Left lung (tissue), 10 donors: ENCODE data around the gene TRPM1. TPM values are rescaled to one million over a fixed set of nuclear protein-coding genes. Genes with fewer than 3 reads are reported as not detected.

Source experiments
- ATAC-seq: fragments of 200-7000 bp; cut with Tn5 transposase; one replicate; pipeline ENCODE4 v1.9.1; 2020; ENCODE audit warnings: moderate library complexity
- DNase-seq, 4 donors: peaks; one replicate each; pipeline ENCODE4 v3.0.0-alpha.2; 2013 to 2020
- H3K27ac ChIP-seq, 2 donors: fragments of 200-600 bp; sonication (generic) in 1 of 2; one replicate each; pipeline versions ENCODE4 v1.5.0 to v1.8.0; 2020 to 2021
- H3K27me3 ChIP-seq, 2 donors: fragments of 200-600 bp; sonication (generic) in 1 of 2; one replicate each; pipeline versions ENCODE4 v1.5.0 to v1.8.0; 2020 to 2021
- H3K36me3 ChIP-seq, 2 donors: fragments of 200-600 bp; sonication (generic) in 1 of 2; one replicate each; pipeline versions ENCODE4 v1.5.0 to v1.8.0; 2020 to 2021
- H3K4me1 ChIP-seq, 2 donors: fragments of 200-600 bp; one replicate each; pipeline ENCODE4 v1.8.0; 2021
- H3K4me3 ChIP-seq, 2 donors: fragments of 200-600 bp; sonication (generic) in 1 of 2; one replicate each; pipeline versions ENCODE4 v1.5.0 to v1.8.0; 2020 to 2021; ENCODE audit warnings: mild to moderate bottlenecking in 1 of 2
- H3K9me3 ChIP-seq, 2 donors: fragments of 200-600 bp; sonication (generic) in 1 of 2; one replicate each; pipeline versions ENCODE4 v1.5.0 to v1.8.0; 2020 to 2021
- intact Hi-C, 2 donors: fragments of 100-400 bp; cut with DNase I; formaldehyde crosslinking; loops; one replicate each; pipeline versions ENCODE4 v1.11.2 to v1.14.2; 2022
- polyA plus RNA-seq, 6 donors: library from polyadenylated mRNA; unstranded; fragments of 120-200 nt; gene quantifications; one replicate each; pipeline ENCODE4 v1.2.1, GENCODE V29; 2013; ENCODE audit not compliant: insufficient read length in 6 of 6
- total RNA-seq, 2 donors: library from RNA; stranded (reverse); fragmentation: NEBNext Ultra II Directional; extraction: Animal tissue kit (Norgen Biotek cat#: 25700); gene quantifications; one replicate each; pipeline ENCODE4 v1.2.1, GENCODE V29; 2021
- TF ChIP-seq, protein P1 (sequence below), 2 donors: fragments of 200-600 bp; sonication (generic) in 1 of 2; IDR thresholded peaks; one replicate each; pipeline versions ENCODE4 v1.5.0 to v1.8.0; 2021; ENCODE audit warnings: antibody characterized with exemption in 2 of 2
- donor health status: DM: no; HTN: yes; CAD: no.
- donor health status: DM: no; HTN: no; CAD: no.

TRPM1 gene
- total and polyA plus RNA-seq, 8 donors: 0.03 to 0.04 TPM; not detected in 6

DNA sequence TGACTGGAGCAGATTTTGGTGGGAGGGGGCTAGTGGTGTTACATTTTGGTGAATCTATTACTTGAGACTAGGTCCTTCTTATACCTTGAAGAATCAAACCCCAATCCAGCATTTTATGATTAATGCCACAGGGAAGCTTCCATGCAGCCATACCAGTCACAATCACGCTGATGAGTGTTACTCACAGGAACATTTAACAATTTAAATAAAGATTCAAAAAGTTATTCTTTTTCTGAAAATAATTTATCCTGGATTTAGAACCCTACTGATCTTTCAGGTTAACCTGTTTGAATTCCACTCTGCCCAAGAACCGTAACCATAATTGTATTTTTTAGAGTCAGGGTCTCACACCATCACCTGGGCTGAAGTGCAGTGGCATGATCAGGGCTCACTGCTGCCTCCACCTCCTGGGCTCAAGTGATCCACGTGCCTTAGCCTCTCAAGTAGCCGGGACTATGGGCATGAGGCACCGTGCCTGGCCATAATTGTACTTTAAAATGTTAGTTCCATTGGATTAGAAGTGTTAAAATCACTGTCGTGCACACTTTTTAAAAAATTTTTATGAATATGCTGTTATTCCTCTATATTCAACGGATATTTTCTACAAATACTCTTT, 109.2 kb downstream of the TRPM1 start:
- peak overlapping the region; percentile 98 to 99 for H3K27ac ChIP-seq
- no peaks in the 10 kb centered on the region for H3K9me3 ChIP-seq
- peak in 2 of 4 donors; percentile 42 to 68 for DNase-seq
- intact Hi-C loops: no loop called here
- peaks cover 0 to 3% of the 10 kb centered on the region in 2 donors for H3K36me3 ChIP-seq
- H3K4me3 ChIP-seq: peak overlapping the region; percentile 79 to 86
- peaks cover 11 to 36% of the 10 kb centered on the region in 2 donors for H3K4me1 ChIP-seq
- peak; percentile 59 for ATAC-seq
- no peaks in the 10 kb centered on the region for H3K27me3 ChIP-seq
- TF ChIP-seq, protein P1, sequence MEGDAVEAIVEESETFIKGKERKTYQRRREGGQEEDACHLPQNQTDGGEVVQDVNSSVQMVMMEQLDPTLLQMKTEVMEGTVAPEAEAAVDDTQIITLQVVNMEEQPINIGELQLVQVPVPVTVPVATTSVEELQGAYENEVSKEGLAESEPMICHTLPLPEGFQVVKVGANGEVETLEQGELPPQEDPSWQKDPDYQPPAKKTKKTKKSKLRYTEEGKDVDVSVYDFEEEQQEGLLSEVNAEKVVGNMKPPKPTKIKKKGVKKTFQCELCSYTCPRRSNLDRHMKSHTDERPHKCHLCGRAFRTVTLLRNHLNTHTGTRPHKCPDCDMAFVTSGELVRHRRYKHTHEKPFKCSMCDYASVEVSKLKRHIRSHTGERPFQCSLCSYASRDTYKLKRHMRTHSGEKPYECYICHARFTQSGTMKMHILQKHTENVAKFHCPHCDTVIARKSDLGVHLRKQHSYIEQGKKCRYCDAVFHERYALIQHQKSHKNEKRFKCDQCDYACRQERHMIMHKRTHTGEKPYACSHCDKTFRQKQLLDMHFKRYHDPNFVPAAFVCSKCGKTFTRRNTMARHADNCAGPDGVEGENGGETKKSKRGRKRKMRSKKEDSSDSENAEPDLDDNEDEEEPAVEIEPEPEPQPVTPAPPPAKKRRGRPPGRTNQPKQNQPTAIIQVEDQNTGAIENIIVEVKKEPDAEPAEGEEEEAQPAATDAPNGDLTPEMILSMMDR (IDR thresholded peaks at IDR 0.05): no peak

DNA sequence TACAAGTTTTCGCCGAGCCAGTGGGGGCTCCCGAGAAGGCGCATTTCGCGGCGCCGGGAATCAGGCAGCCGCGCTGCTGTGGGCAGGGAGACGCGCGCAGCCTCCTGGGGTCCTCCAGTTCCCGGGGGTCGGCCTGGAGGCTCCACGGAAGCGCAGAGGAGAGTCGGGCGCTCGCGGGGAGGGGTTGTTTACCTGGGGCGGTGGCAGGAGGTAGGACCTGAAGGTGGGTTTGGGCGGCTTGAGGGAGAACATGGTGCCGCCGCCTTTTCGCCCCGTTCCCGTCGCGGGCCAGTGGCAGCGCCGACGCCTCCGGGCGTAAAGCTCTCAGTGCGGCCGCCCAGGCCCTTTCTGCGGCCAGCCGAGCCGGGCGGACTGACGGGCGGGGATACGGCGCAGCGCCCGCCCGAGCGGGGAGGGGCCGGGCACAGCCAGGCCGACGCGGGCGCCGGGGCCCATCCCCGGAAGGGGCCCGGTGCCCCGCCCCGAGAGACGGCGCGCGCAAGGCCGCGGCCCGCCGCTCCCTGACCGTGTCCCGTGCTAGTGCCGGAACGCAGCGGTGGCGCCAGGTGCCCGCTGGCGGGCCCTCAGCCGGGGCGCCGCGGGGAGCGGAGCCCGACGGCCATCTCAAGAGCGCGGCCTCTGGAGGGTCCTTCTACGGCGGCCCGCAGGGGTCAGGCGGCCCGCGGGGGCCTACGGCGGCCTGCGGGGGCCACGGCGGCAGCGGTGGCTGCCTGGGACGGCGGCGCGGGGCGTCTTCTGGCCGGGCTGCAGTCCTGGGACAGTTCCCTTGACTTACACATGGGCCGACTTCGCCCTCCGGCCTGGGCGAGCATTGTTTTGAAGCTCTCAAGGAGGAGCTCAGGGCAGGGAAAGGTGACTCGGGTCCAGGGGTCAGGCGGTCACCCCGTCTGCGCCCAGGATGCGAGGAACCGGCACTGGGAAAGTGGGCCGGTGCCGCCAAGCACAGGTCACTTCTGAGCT, 110.0 kb downstream of the TRPM1 start, which contains the start of gene MTMR10:
TSS of gene MTMR10 (minus strand) at position 374 of the 981 bp plus-strand sequence. CDS start at position 252, 122 bp downstream.
- Histone ChIP-seq H3K4me1 (peaks cover 11 to 37% of the 10 kb centered on the region in 2 donors), H3K36me3 (peaks cover 0 to 11% of the 10 kb centered on the region in 2 donors), H3K9me3 (no peaks in the 10 kb centered on the region), H3K27me3 (no peaks in the 10 kb centered on the region), H3K27ac (peak within 1 kb of the TSS; percentile 98 to 99), H3K4me3 (peak within 1 kb of the TSS; percentile 79 to 86)
- ATAC-seq: peak; percentile 96
- DNase-seq: peak; percentile 80 to 97 (median 84)
- TF ChIP-seq, protein P1 (IDR thresholded peaks at IDR 0.05): no peak
- intact Hi-C loops: no loop called here

DNA sequence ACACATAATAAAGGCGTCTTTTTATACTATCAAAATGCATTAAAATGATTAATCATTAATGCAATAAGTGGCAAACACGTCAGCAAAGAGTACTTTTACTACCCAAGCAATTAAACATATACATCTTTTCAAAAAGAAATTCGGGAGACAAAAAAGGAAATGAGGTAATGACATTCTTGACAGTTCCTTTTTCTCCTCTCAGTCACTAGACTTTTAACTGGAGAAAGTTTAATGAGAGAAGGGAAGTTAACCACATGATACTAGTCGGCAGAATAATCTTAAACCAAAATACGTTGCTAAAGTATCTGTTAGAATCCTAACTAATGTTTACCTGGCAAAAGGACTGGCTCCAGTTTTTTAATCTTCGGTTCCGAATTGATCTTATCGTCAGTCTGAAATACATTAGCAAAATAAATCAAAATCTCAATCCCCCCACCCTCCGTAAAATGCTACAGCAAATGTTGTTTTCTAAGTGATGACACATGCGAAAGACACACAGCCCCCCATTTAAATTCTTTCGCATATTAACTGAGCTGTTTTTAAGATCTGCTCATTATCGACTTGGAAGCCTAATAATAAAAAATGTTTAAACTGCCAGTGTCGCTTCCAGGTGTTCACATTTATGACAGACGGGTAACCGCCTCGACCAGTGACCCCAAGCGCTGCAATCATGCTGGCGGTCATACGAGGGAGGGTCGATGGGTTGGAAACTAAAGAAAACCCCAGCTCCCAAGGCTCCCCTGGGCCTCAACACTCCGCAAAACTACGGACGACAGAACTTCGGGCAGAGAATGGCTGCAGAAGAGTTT, 110.9 kb downstream of the TRPM1 start:
- ATAC-seq: peak; percentile 19

DNA sequence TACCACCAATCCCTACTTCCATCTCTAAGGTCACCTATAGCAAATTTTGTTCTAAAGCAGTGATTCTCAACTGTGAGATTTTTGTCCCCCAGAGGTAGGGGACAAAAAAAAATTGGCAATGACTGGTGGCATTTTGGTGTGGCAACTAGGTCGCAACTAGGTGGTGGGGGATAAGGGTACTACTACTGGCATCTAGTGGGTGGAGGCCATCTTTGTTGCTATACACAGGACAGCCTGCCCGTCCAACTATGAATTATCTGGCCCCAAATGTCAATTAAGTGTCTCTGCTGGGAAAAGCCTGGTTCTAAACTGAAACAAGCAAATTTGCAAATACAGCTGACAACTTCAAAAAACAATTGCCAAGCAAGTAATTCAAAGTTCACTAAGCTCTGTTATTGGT, 111.5 kb downstream of the TRPM1 start:
- no peak for ATAC-seq
- intact Hi-C loops: no loop called here
- Histone ChIP-seq H3K27me3 (no peaks in the 10 kb centered on the region), H3K36me3 (peaks cover 0 to 21% of the 10 kb centered on the region in 2 donors), H3K4me1 (peaks cover 19 to 47% of the 10 kb centered on the region in 2 donors), H3K9me3 (no peaks in the 10 kb centered on the region), H3K27ac (peak overlapping the region; percentile 98 to 99), H3K4me3 (peak overlapping the region; percentile 79 to 86)
- DNase-seq: peak in 1 of 4 donors; percentile 10
- TF ChIP-seq, protein P1 (IDR thresholded peaks at IDR 0.05): no peak

More for the DNA sequence above, 110.9 kb downstream of the TRPM1 start:
- peak in 1 of 4 donors; percentile 11 for DNase-seq
- peaks cover 0 to 20% of the 10 kb centered on the region in 2 donors for H3K36me3 ChIP-seq
- TF ChIP-seq, protein P1 (IDR thresholded peaks at IDR 0.05): no peak
- peaks cover 13 to 41% of the 10 kb centered on the region in 2 donors for H3K4me1 ChIP-seq
- intact Hi-C loops: no loop called here
- peak overlapping the region; percentile 98 to 99 for H3K27ac ChIP-seq
- H3K27me3 ChIP-seq: no peaks in the 10 kb centered on the region
- H3K4me3 ChIP-seq: peak overlapping the region; percentile 79 to 86
- H3K9me3 ChIP-seq: no peaks in the 10 kb centered on the region
